Stimulated activated naive B cell treated with anti-CD40 and anti-IgM and Interleukin-4, amounts not matched to agents 10 μg/mL and 1 μg/mL and 100 μg/mL, for 72 hours (primary cell): ENCODE data around the gene ETS1.

Experiments used
- ATAC-seq, 2 donors: fragments of 150-1000 bp; cut with Tn5 transposase; replicated peaks; 2 replicates each; pipeline ENCODE4 v1.10.0; 2021; ENCODE audit warnings: moderate library complexity in 1 of 2
- DNase-seq: peaks from one replicate; pipeline ENCODE4 v3.0.0; 2021
- H3K27ac Mint-ChIP-seq: one replicate; pipeline ENCODE4 v1.8.0; 2022; ENCODE audit warnings: mild to moderate bottlenecking, mixed read lengths
- H3K27me3 Mint-ChIP-seq, 2 donors: one replicate each; pipeline ENCODE4 v1.8.0; 2022; ENCODE audit warnings: mixed read lengths in 2 of 2
- H3K36me3 Mint-ChIP-seq, 2 donors: one replicate each; pipeline ENCODE4 v1.8.0; 2022; ENCODE audit warnings: mixed read lengths in 2 of 2, mild to moderate bottlenecking in 1 of 2
- H3K4me1 Mint-ChIP-seq, 2 donors: one replicate each; pipeline ENCODE4 v1.8.0; 2022; ENCODE audit warnings: mixed read lengths in 2 of 2, mild to moderate bottlenecking in 1 of 2
- H3K4me3 Mint-ChIP-seq, 2 donors: one replicate each; pipeline ENCODE4 v1.8.0; 2022; ENCODE audit warnings: mild to moderate bottlenecking in 2 of 2, mixed read lengths in 2 of 2, moderate library complexity in 1 of 2
- H3K9me3 Mint-ChIP-seq, 2 donors: one replicate each; pipeline ENCODE4 v1.8.0; 2022; ENCODE audit warnings: mixed read lengths in 2 of 2, mild to moderate bottlenecking in 1 of 2

Gene ETS1

DNA sequence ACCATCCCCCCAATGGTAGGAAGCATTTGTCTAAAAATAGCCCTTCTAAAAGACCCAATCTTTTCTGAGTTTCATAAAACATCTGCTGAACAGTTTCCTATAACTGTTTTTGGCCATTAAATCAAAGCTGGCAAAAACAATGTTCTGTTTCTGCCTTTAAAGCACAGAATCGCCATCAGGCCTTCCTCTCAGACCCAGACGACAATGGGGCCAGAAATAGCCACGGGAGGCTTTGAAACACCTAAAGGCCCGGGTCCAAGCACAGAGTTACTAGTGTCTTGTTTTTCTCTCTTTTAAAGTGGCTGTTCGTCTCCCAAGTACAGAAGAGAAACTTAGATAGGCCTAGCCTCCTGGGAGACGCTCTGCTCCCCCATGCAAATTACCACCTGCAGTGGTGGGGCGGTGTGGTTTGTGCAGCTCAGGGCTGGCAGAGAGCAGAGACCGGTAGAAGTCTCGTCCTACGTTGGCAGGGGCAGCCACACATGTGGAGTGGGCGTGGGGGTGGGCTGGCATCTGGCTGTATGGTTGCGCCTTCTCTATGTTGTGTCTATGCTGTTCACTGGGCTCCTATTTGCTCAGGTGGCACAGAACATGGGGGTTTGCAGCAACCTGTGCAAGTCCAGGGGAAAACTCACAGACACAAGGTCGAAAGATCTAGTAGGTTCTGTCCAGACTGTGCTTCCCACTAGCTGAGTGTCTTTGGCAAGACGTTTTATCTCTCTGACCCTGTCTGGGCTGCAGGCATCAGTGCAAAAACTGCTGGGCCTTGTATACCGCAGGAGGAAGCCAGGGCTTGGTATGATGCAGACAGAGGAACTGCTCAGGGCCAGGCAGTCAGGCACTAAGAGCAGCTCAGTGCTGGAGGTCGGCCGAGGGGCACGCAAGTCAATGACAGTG is 23.6 kb upstream of the ETS1 start:
- no peaks in the 10 kb centered on the region for H3K27me3 Mint-ChIP-seq
- H3K4me3 Mint-ChIP-seq, result peak overlapping the region; percentile 77 to 78
- ATAC-seq (peak; percentile 93), DNase-seq (peak; percentile 86)
- H3K4me1 Mint-ChIP-seq, result peaks cover 66 to 81% of the 10 kb centered on the region in 2 donors
- no peaks in the 10 kb centered on the region for H3K9me3 Mint-ChIP-seq
- peak overlapping the region; percentile 95 for H3K27ac Mint-ChIP-seq
- H3K36me3 Mint-ChIP-seq, result no peaks in the 10 kb centered on the region

DNA sequence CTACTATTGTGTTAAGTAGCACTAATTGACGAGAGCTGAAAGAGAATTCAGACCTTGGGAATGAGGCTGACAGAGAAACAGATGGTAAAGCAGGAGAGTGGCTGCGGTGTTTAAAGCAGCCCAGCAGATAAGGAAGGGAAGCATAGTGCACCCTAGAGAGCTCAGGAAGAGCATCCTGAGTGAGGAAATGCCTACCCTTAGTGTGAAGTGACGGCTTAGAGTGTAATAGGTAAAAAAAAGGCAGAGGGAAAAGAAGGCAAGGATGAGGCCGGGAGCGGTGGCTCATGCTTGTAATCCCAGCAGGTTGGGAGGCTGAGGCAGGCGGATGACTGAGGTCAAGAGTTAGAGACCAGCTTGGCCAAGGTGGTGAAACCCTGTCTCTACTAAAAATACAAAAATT is 22.4 kb upstream of the ETS1 start:
- H3K9me3 Mint-ChIP-seq, result no peaks in the 10 kb centered on the region
- ATAC-seq (no peak), DNase-seq (no peak)
- no peaks in the 10 kb centered on the region for H3K27me3 Mint-ChIP-seq
- H3K4me1 Mint-ChIP-seq, result peaks cover 62 to 82% of the 10 kb centered on the region in 2 donors
- H3K4me3 Mint-ChIP-seq, result peak overlapping the region; percentile 44 to 46
- no peaks in the 10 kb centered on the region for H3K36me3 Mint-ChIP-seq
- H3K27ac Mint-ChIP-seq, result peak overlapping the region; percentile 84

DNA sequence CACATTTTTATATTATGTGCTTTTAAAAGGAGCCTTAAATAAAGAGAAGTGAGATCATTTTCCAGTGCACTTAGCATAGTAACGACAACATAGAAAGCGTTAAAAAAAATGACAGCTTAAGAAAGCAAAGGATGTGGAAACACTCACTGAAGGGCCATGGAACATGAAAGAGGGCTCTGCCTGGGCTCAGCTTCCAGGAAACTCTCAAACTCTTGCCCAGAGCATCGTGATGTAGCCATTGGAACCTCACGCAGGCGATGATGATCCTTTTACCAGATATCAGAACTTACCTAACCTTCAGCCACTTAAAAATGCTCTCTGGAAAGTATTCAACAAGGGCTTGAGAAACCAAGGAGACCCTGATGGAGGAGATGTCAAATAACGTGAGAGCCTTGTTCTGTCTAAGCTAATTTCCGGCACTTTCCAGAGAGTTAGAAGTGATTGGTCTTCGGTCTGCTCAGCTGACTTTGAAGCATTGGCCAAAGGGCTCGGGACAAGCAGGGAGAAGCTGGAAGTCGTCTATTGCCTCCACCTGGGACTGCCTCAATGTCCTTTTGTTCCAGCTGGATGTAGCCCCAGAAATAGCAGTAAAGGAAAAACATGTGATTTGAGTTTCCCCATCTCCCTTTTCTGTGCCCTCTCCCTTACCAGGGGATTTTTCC is 21.5 kb upstream of the ETS1 start:
- DNase-seq (no peak), ATAC-seq (no peak)
- Mint-ChIP-seq H3K27me3 (no peaks in the 10 kb centered on the region), H3K9me3 (no peaks in the 10 kb centered on the region), H3K36me3 (no peaks in the 10 kb centered on the region), H3K4me3 (peak overlapping the region; percentile 10 to 46), H3K4me1 (peaks cover 62 to 82% of the 10 kb centered on the region in 2 donors), H3K27ac (peak overlapping the region; percentile 92)

DNA sequence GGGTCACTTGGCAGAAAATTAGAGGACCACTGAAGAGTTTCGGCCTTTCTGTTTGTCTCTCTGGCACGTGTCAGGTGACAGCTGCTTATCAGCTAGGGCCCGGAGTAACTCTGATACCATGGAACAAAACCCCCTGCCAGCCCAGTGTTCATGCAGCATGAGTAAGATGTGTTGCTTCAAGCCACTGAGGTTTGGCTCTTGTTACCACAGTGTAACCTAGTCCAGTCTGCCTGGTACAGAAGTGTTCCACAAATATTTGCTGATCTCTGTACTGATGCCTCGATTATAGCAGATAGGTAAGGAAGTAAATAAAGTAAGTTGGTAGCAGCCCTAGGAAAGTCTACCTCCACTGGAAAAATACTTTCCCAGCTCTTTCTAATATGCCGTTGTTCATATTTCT is 20.5 kb upstream of the ETS1 start:
- no peaks in the 10 kb centered on the region for H3K9me3 Mint-ChIP-seq
- H3K4me1 Mint-ChIP-seq, result peaks cover 62 to 82% of the 10 kb centered on the region in 2 donors
- DNase-seq (no peak), ATAC-seq (no peak)
- H3K27me3 Mint-ChIP-seq, result no peaks in the 10 kb centered on the region
- H3K36me3 Mint-ChIP-seq, result no peaks in the 10 kb centered on the region
- peak overlapping the region; percentile 76 for H3K27ac Mint-ChIP-seq
- H3K4me3 Mint-ChIP-seq, result no peak overlapping the region

- H3K4me3 Mint-ChIP-seq, result no peak overlapping the region
- H3K27me3 Mint-ChIP-seq, result no peaks in the 10 kb centered on the region
- H3K4me1 Mint-ChIP-seq, result peaks cover 39 to 65% of the 10 kb centered on the region in 2 donors
- no peaks in the 10 kb centered on the region for H3K9me3 Mint-ChIP-seq
- no peak for DNase-seq
- H3K27ac Mint-ChIP-seq, result peak overlapping the region; percentile 86
- no peak for ATAC-seq
- no peaks in the 10 kb centered on the region for H3K36me3 Mint-ChIP-seq
These were observed 17.4 kb upstream of the ETS1 start for GRCh38 chr11:128604723-128605122.

GRCh38 chr11:128603752-128604414 is 16.5 kb upstream of the ETS1 start:
- Mint-ChIP-seq H3K36me3 (no peaks in the 10 kb centered on the region), H3K4me1 (peaks cover 41 to 65% of the 10 kb centered on the region in 2 donors), H3K27me3 (no peaks in the 10 kb centered on the region), H3K27ac (peak overlapping the region; percentile 86), H3K4me3 (peak overlapping the region in 1 of 2 donors; percentile 59), H3K9me3 (peaks cover 0 to 1% of the 10 kb centered on the region in 2 donors)
- peak; percentile 77 to 81 for ATAC-seq
- DNase-seq, result no peak

- Mint-ChIP-seq H3K4me1 (peaks cover 44 to 65% of the 10 kb centered on the region in 2 donors), H3K36me3 (no peaks in the 10 kb centered on the region), H3K9me3 (peaks cover 0 to 1% of the 10 kb centered on the region in 2 donors), H3K27me3 (no peaks in the 10 kb centered on the region), H3K27ac (peak overlapping the region; percentile 84), H3K4me3 (peak overlapping the region in 1 of 2 donors; percentile 56)
- DNase-seq, result no peak
- ATAC-seq, result peak; percentile 26 to 57
These were observed 15.8 kb upstream of the ETS1 start for GRCh38 chr11:128603003-128603696.

DNA sequence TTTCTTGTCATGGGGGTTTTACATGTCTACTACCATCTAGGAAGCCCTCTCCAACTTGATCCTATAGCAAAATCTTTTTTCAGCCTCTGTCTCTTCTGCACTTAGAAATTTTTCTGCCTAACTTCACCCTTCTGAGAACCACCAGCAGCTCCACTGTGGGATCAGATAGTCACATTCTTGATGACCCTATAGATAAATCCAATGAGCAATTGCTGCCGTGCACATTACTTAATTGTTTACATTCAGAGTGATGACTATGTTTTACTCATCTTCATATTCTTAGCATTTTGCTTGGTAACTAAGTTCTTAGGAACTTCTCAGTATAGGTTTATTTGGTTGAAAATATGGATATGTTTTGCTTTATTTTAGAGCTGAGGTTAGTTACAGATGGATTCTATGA is 12.4 kb upstream of the ETS1 start:
- DNase-seq (no peak), ATAC-seq (no peak)
- Mint-ChIP-seq H3K4me1 (peaks cover 44 to 70% of the 10 kb centered on the region in 2 donors), H3K27ac (peak overlapping the region; percentile 1), H3K27me3 (no peaks in the 10 kb centered on the region), H3K36me3 (no peaks in the 10 kb centered on the region), H3K4me3 (no peak overlapping the region), H3K9me3 (peaks cover 0 to 3% of the 10 kb centered on the region in 2 donors)

- ATAC-seq (no peak), DNase-seq (no peak)
- H3K36me3 Mint-ChIP-seq, result no peaks in the 10 kb centered on the region
- H3K27ac Mint-ChIP-seq, result peak overlapping the region; percentile 20
- no peak overlapping the region for H3K4me3 Mint-ChIP-seq
- peaks cover 0 to 3% of the 10 kb centered on the region in 2 donors for H3K9me3 Mint-ChIP-seq
- no peaks in the 10 kb centered on the region for H3K27me3 Mint-ChIP-seq
- H3K4me1 Mint-ChIP-seq, result peaks cover 38 to 67% of the 10 kb centered on the region in 2 donors
These were observed 11.3 kb upstream of the ETS1 start for GRCh38 chr11:128598506-128599150.

DNA sequence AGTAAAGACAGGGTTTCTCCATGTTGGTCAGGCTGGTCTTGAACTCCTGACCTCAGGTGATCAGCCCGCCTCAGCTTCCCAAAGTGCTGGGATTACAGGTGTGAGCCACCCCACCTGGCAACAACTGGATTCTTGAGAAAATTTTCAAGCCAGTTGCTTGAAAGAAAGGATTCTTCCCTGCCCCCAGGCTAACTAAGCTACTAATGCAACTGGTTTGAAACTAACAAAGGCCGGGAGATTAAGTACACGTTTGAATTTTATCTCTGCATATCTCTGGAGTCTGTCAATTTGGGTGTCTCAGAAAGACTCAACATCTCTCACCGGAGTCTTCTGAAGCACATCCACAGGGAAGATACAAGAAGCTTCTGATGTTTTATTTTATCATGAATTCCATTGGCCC is 10.7 kb upstream of the ETS1 start:
- ATAC-seq, result no peak
- no peaks in the 10 kb centered on the region for H3K36me3 Mint-ChIP-seq
- H3K4me3 Mint-ChIP-seq, result no peak overlapping the region
- H3K27me3 Mint-ChIP-seq, result no peaks in the 10 kb centered on the region
- peaks cover 35 to 64% of the 10 kb centered on the region in 2 donors for H3K4me1 Mint-ChIP-seq
- no peak overlapping the region for H3K27ac Mint-ChIP-seq
- DNase-seq, result no peak
- H3K9me3 Mint-ChIP-seq, result peaks cover 0 to 3% of the 10 kb centered on the region in 2 donors

GRCh38 chr11:128597209-128597608 is 9.9 kb upstream of the ETS1 start:
- no peaks in the 10 kb centered on the region for H3K36me3 Mint-ChIP-seq
- no peak for ATAC-seq
- peaks cover 32 to 60% of the 10 kb centered on the region in 2 donors for H3K4me1 Mint-ChIP-seq
- H3K27ac Mint-ChIP-seq, result no peak overlapping the region
- no peaks in the 10 kb centered on the region for H3K27me3 Mint-ChIP-seq
- H3K4me3 Mint-ChIP-seq, result no peak overlapping the region
- no peak for DNase-seq
- H3K9me3 Mint-ChIP-seq, result peaks cover 0 to 3% of the 10 kb centered on the region in 2 donors

DNA sequence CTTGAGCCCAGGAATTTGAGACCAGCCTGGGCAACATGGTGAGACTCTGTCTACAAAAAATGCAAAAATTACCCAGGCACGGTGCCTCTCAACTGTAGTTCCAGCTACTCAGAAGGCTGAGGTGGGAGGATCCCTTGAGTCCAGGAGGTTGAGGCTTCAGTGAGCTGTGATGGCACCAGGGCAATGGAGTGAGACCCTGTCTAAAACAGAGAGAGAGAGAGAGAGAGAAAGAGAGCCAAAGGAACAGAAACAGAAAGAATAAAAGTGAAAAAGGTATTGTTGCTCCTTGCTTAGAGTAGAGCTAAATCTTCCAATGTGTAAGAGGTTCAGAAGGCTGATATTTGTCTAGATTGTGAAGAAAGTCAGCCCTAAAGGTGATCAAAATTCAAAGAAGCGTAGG is 8.9 kb upstream of the ETS1 start:
- H3K27me3 Mint-ChIP-seq, result no peaks in the 10 kb centered on the region
- DNase-seq, result no peak
- peaks cover 32 to 60% of the 10 kb centered on the region in 2 donors for H3K4me1 Mint-ChIP-seq
- peak overlapping the region; percentile 89 for H3K27ac Mint-ChIP-seq
- ATAC-seq, result peak; percentile 79 to 93
- H3K36me3 Mint-ChIP-seq, result no peaks in the 10 kb centered on the region
- peak overlapping the region; percentile 31 to 63 for H3K4me3 Mint-ChIP-seq
- peaks cover 0 to 3% of the 10 kb centered on the region in 2 donors for H3K9me3 Mint-ChIP-seq

DNA sequence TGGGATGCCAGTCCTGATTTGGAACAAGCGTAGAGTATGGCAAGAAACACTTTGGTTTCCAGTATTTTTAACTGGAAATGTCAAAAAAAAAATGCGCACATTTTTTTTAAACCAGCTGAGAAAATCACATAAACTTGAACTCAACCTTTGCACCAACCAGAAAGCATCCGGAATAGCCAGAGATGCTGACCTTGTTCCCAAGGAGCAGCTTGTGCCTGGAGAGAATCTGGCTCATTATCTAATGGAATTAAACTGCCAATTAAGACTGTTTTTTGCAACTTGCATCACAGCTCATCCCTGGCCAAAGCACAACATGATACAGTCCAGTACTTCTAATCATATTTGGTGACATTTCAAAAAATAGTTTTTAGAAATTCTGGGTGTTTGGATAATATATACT is 8.4 kb upstream of the ETS1 start:
- Mint-ChIP-seq H3K36me3 (no peaks in the 10 kb centered on the region), H3K4me3 (no peak overlapping the region), H3K27ac (peak overlapping the region; percentile 89), H3K9me3 (peaks cover 0 to 3% of the 10 kb centered on the region in 2 donors), H3K4me1 (peaks cover 32 to 60% of the 10 kb centered on the region in 2 donors), H3K27me3 (no peaks in the 10 kb centered on the region)
- DNase-seq (no peak), ATAC-seq (no peak)
